ENCODE measurements around the gene SERF2. TPM values are rescaled to one million over a fixed set of nuclear protein-coding genes. Genes with fewer than 3 reads are reported as not detected.
A peak's percentile ranks its signal among the peaks of the same experiment; 100 is the strongest.
"Not testable (repeated sequence)": the region's sequence is repeated elsewhere in the genome, so short reads cannot be mapped to it uniquely, and the experiment has no call there.

SERF2 gene
- 1,000 to 10,000 TPM in 1 of 8 experiments, 100 to 1,000 TPM in 7; 596 to 1,776 (median 768) TPM for total RNA-seq

- in situ Hi-C loops (cut with MboI; ENCODE audit: low pct_unique_long_range_greater_than_20kb in 2 of 9, low sequenced_read_pairs in 9 of 9, unreplicated experiment in 9 of 9), result no loop called here
Measured at GRCh38 chr15:43791993-43792760, at the start of gene SERF2. TSS of gene SERF2 (plus strand) at chr15:43792320. CDS start at chr15:43792377, 57 bp downstream.

DNA sequence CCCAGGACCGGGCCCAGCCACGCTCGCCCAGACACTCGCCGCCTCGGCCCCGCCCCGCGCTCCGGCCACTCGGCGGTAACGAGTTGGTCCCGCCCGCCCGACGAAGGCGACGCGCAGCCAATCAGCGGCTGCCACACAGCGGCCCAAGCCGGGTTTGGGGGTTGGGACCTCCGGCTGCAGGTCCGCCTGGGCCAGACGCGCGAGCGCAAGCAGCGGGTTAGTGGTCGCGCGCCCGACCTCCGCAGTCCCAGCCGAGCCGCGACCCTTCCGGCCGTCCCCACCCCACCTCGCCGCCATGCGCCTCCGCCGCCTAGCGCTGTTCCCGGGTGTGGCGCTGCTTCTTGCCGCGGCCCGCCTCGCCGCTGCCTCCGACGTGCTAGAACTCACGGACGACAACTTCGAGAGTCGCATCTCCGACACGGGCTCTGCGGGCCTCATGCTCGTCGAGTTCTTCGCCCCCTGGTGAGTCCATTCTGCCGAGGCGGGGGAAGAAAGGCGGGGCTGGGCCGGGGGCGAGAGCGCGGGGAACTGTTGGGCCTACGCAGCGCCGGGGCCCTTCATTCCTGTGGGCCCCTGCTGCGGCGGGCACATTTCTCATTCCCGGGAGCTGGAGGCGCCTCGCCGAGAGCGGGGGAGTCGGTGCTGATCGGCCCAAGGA is 45.7 kb upstream of the SERF2 start, which contains the start of gene PDIA3:
Gene PDIA3, plus strand, starts transcription at position 194 of the 658 bp plus-strand sequence. Its CDS starts 102 bp downstream, at position 296.
- Histone ChIP-seq H3K4me1 (replicated peaks in 1 of 2) (peaks cover 12 to 21% of the 10 kb centered on the region in 2 donors), H3K4me3 (peak within 1 kb of the TSS; percentile 72 to 92 (median 76)), H3K27ac (peak within 1 kb of the TSS; percentile 87 to 93)
- in situ Hi-C loops (cut with MboI; ENCODE audit: low pct_unique_long_range_greater_than_20kb in 2 of 9, low sequenced_read_pairs in 9 of 9, unreplicated experiment in 9 of 9), result not testable (repeated sequence)
- ATAC-seq (replicated peaks in 6 of 8), result peak; percentile 88 to 97 (median 95)
- 2% methylated on average over 12 of the region's 84 CpGs; no CpG with 5 or more reads in 9 of the 10 experiments for WGBS, 10 experiments

More at GRCh38 chr15:43791993-43792760, at the start of gene SERF2:
- peaks cover 14% of the 10 kb centered on the region in 2 donors for H3K4me1 ChIP-seq (replicated peaks in 1 of 2)
- ATAC-seq (replicated peaks in 6 of 8), result peak; percentile 69 to 95 (median 92)
- peak within 1 kb of the TSS; percentile 97 to 99 for H3K27ac ChIP-seq
- peak within 1 kb of the TSS; percentile 80 to 98 (median 94) for H3K4me3 ChIP-seq
- 0% methylated on average over 2 to 11 of the region's 66 CpGs; no CpG with 5 or more reads in 6 of the 10 experiments for WGBS, 10 experiments

DNA sequence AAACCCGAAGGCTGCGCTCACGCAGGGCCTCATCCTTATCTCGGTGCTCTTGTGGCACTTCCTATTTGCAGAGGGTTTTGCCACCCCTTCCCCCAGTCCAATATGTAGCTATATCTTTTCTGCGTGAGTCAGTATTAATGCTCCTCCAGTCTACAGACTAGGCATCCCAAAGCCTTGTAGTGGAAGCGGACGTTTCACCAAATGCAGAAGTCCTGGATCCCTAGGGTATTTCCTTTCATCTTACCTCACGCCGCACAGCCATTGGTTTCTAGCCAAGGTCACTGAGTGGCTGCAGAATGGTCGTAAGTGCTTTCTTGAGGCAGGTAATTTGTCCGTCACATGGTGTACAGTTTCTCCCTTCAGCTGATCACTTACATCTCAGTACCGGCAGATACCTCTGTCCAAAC is 45.2 kb upstream of the SERF2 start:
- peak overlapping the region; percentile 72 to 92 (median 76) for H3K4me3 ChIP-seq
- in situ Hi-C loops (cut with MboI; ENCODE audit: low pct_unique_long_range_greater_than_20kb in 2 of 9, low sequenced_read_pairs in 9 of 9, unreplicated experiment in 9 of 9), result not testable (repeated sequence)
- peak in 3 of 8 experiments; percentile 3 to 15 (median 11) for ATAC-seq (replicated peaks in 6 of 8)
- H3K27ac ChIP-seq, result peak overlapping the region; percentile 87 to 93
- peaks cover 17 to 27% of the 10 kb centered on the region in 2 donors for H3K4me1 ChIP-seq (replicated peaks in 1 of 2)
- 0 to 17% (median 1%) methylated on average over 1 to 6 of the region's 12 CpGs; no CpG with 5 or more reads in 4 of the 10 experiments for whole genome bisulfite sequencing, 10 experiments

DNA sequence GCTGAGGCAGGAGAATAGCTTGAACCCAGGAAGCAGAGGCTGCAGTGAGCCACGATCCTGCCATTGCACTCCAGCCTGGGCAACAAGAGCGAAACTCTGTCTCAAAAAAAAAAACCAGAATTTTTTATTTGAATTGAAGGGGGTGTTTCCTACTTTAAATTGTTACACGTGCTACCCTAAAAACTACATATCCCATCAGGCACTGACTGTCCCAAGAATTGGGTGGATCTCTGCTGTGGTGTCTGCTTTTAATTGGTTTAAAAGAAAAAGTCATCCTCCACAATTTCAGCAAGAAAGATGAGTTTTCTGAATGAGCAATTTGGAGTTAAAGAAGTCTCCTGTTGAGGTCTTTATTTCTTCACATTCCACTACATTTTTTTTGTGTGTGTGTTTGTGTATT is 43.7 kb upstream of the SERF2 start:
- 0 to 100% (median 70%) methylated on average over 1 to 3 of the region's 3 CpGs; no CpG with 5 or more reads in 3 of the 10 experiments for WGBS, 10 experiments
- in situ Hi-C loops (cut with MboI; ENCODE audit: low pct_unique_long_range_greater_than_20kb in 2 of 9, low sequenced_read_pairs in 9 of 9, unreplicated experiment in 9 of 9), result no loop called here
- no peak overlapping the region for H3K27ac ChIP-seq
- no peak overlapping the region for H3K4me3 ChIP-seq
- peaks cover 19 to 27% of the 10 kb centered on the region in 2 donors for H3K4me1 ChIP-seq (replicated peaks in 1 of 2)
- no peak for ATAC-seq (replicated peaks in 6 of 8)

GRCh38 chr15:43749690-43750345 is 42.3 kb upstream of the SERF2 start:
- in situ Hi-C loops (cut with MboI; ENCODE audit: low pct_unique_long_range_greater_than_20kb in 2 of 9, low sequenced_read_pairs in 9 of 9, unreplicated experiment in 9 of 9), result no loop called here
- no peak for ATAC-seq (replicated peaks in 6 of 8)
- peaks cover 19 to 27% of the 10 kb centered on the region in 2 donors for H3K4me1 ChIP-seq (replicated peaks in 1 of 2)
- 39 to 100% (median 94%) methylated on average over 5 to 11 of the region's 12 CpGs for WGBS, 10 experiments
- H3K4me3 ChIP-seq, result no peak overlapping the region
- no peak overlapping the region for H3K27ac ChIP-seq

- H3K4me3 ChIP-seq, result no peak overlapping the region
- whole genome bisulfite sequencing, 10 experiments, result 27 to 92% (median 61%) methylated on average over 2 to 6 of the region's 6 CpGs
- H3K27ac ChIP-seq, result no peak overlapping the region
- in situ Hi-C loops (cut with MboI; ENCODE audit: low pct_unique_long_range_greater_than_20kb in 2 of 9, low sequenced_read_pairs in 9 of 9, unreplicated experiment in 9 of 9), result no loop called here
- peaks cover 16 to 20% of the 10 kb centered on the region in 2 donors for H3K4me1 ChIP-seq (replicated peaks in 1 of 2)
- no peak for ATAC-seq (replicated peaks in 6 of 8)
Measured at GRCh38 chr15:43751885-43752284, 40.2 kb upstream of the SERF2 start.

DNA sequence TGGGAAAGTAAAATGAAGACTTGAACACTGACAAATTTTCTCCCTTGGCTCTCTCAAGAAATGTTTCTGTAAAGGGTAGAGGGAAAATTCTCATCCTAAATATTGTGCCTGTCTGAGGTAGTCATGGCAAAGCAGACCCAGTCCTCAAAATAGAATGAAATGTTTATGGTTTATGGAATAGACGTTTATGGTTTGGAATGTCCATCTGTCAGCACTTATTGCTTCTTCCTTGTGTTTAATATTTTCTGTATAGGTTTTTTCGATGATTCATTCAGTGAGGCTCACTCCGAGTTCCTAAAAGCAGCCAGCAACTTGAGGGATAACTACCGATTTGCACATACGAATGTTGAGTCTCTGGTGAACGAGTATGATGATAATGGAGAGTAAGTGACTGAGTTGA is 29.3 kb upstream of the SERF2 start:
- in situ Hi-C loops (cut with MboI; ENCODE audit: low pct_unique_long_range_greater_than_20kb in 2 of 9, low sequenced_read_pairs in 9 of 9, unreplicated experiment in 9 of 9), result no loop called here
- no peak for ATAC-seq (replicated peaks in 6 of 8)
- 17 to 100% (median 85%) methylated on average over 1 to 6 of the region's 6 CpGs; no CpG with 5 or more reads in 4 of the 10 experiments for WGBS, 10 experiments
- Histone ChIP-seq H3K4me1 (replicated peaks in 1 of 2) (no peaks in the 10 kb centered on the region), H3K4me3 (no peak overlapping the region), H3K27ac (no peak overlapping the region)

- Histone ChIP-seq H3K4me1 (replicated peaks in 1 of 2) (no peaks in the 10 kb centered on the region), H3K4me3 (no peak overlapping the region), H3K27ac (no peak overlapping the region)
- in situ Hi-C loops (cut with MboI; ENCODE audit: low pct_unique_long_range_greater_than_20kb in 2 of 9, low sequenced_read_pairs in 9 of 9, unreplicated experiment in 9 of 9), result no loop called here
- WGBS, 10 experiments, result 10 to 95% (median 68%) methylated on average over 1 to 2 of the region's 2 CpGs; no CpG with 5 or more reads in 2 of the 10 experiments
- ATAC-seq (replicated peaks in 6 of 8), result no peak
Measured at GRCh38 chr15:43763819-43764446, 28.2 kb upstream of the SERF2 start.

DNA sequence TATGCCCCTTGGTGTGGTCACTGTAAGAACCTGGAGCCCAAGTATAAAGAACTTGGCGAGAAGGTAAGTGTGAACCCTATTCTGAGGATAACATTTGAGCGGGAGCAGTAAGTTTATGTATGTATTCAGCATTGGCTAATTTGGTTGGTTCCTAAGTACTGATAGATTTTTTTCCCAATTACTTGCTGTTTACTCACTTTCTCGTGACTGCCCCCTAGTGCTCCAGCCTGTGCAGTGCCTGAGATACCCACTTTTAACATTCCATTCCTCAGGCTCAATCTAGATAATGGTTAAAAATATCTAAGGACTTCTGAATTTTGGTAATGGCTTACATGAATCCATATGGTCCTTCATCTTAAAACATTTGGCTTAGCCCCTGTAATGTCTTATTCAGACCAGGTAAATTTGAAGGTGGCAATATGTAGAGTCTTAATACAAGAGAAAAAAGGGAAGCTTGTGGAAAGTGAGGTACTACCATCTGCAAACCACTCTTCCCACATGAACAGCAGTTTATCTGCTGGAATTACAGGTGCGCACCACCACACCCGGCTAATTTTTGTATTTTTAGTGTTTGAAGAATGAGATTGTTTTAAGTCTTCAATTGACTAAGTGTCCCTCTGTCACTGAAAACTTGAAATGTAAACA is 22.4 kb upstream of the SERF2 start:
- Histone ChIP-seq H3K4me1 (replicated peaks in 1 of 2) (no peaks in the 10 kb centered on the region), H3K27ac (no peak overlapping the region), H3K4me3 (no peak overlapping the region)
- in situ Hi-C loops (cut with MboI; ENCODE audit: low pct_unique_long_range_greater_than_20kb in 2 of 9, low sequenced_read_pairs in 9 of 9, unreplicated experiment in 9 of 9), result no loop called here
- WGBS, 10 experiments, result 50 to 93% (median 69%) methylated on average over 2 to 5 of the region's 5 CpGs
- ATAC-seq (replicated peaks in 6 of 8), result peak in 4 of 8 experiments; percentile 27 to 63 (median 42)

GRCh38 chr15:43771816-43772215 is 20.3 kb upstream of the SERF2 start:
- WGBS, 10 experiments, result 17 to 100% (median 83%) methylated on average over 1 to 2 of the region's 2 CpGs
- Histone ChIP-seq H3K4me1 (replicated peaks in 1 of 2) (no peaks in the 10 kb centered on the region), H3K27ac (no peak overlapping the region), H3K4me3 (no peak overlapping the region)
- in situ Hi-C loops (cut with MboI; ENCODE audit: low pct_unique_long_range_greater_than_20kb in 2 of 9, low sequenced_read_pairs in 9 of 9, unreplicated experiment in 9 of 9), result no loop called here
- peak in 3 of 8 experiments; percentile 32 to 73 (median 52) for ATAC-seq (replicated peaks in 6 of 8)

DNA sequence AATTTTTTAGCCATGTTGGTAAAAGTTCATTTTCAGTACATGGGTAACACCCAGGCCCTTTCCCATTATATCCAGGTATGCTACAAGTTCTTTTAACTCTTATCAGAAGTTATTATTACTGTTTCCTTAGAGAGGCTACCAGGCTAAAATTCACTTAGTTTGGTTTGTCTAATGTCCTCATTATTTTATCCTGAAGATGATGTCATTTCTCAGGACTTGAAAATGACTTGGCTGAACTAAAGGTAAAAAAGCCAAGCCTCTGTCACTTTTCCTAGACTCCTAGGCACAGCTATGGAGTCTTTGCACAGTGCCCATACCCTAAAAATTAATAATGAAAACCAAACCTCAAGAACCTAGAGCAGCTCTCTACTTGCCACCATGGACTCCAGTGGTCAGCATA is 19.5 kb upstream of the SERF2 start:
- peaks cover 0 to 3% of the 10 kb centered on the region in 2 donors for H3K4me1 ChIP-seq (replicated peaks in 1 of 2)
- no peak overlapping the region for H3K27ac ChIP-seq
- no peak for ATAC-seq (replicated peaks in 6 of 8)
- in situ Hi-C loops (cut with MboI; ENCODE audit: low pct_unique_long_range_greater_than_20kb in 2 of 9, low sequenced_read_pairs in 9 of 9, unreplicated experiment in 9 of 9), result no loop called here
- H3K4me3 ChIP-seq, result no peak overlapping the region

GRCh38 chr15:43774062-43774461 is 18.1 kb upstream of the SERF2 start:
- 47 to 100% (median 88%) methylated on average over 1 to 4 of the region's 4 CpGs; no CpG with 5 or more reads in 6 of the 10 experiments for WGBS, 10 experiments
- ATAC-seq (replicated peaks in 6 of 8), result no peak
- Histone ChIP-seq H3K4me1 (replicated peaks in 1 of 2) (peaks cover 0 to 3% of the 10 kb centered on the region in 2 donors), H3K27ac (no peak overlapping the region), H3K4me3 (no peak overlapping the region)
- in situ Hi-C loops (cut with MboI; ENCODE audit: low pct_unique_long_range_greater_than_20kb in 2 of 9, low sequenced_read_pairs in 9 of 9, unreplicated experiment in 9 of 9), result no loop called here

Measured in motor neuron (in vitro differentiated cells).